ENCODE results near the gene NHLRC4.

Gene NHLRC4, protein sequence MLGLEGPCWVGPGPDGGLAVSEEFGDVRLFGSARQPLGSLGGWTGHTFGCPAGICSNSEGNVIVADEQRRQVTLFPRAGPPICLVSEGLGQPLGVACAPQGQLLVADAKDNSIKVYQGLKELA

GRCh38 chr16:566475-567372, at the start of gene NHLRC4:
NHLRC4 (plus strand) TSS chr16:567005; CDS start chr16:568048, 1,043 bp downstream.
- Mint-ChIP-seq H3K4me1 (ENCODE audit: low read depth) (peaks cover 28% of the 10 kb centered on the region), H3K27me3 (peaks cover 9% of the 10 kb centered on the region), H3K4me3 (peak within 1 kb of the TSS; percentile 61), H3K36me3 (ENCODE audit: low read depth) (peaks cover 2% of the 10 kb centered on the region), H3K27ac (peak within 1 kb of the TSS; percentile 77), H3K9me3 (no peaks in the 10 kb centered on the region)
- DNase-seq: peak; percentile 67

- Mint-ChIP-seq H3K9me3 (no peaks in the 10 kb centered on the region), H3K36me3 (ENCODE audit: low read depth) (peaks cover 46% of the 10 kb centered on the region), H3K4me1 (ENCODE audit: low read depth) (peaks cover 5% of the 10 kb centered on the region), H3K27me3 (no peaks in the 10 kb centered on the region), H3K27ac (no peak overlapping the region), H3K4me3 (no peak overlapping the region)
- DNase-seq: no peak
Observed at GRCh38 chr16:518858-519257, 47.9 kb upstream of the NHLRC4 start.

GRCh38 chr16:519425-519824, 47.4 kb upstream of the NHLRC4 start:
- no peak overlapping the region for H3K4me3 Mint-ChIP-seq
- no peaks in the 10 kb centered on the region for H3K9me3 Mint-ChIP-seq
- no peak for DNase-seq
- H3K27me3 Mint-ChIP-seq: no peaks in the 10 kb centered on the region
- no peak overlapping the region for H3K27ac Mint-ChIP-seq
- peaks cover 11% of the 10 kb centered on the region for H3K4me1 Mint-ChIP-seq (ENCODE audit: low read depth)
- peaks cover 48% of the 10 kb centered on the region for H3K36me3 Mint-ChIP-seq (ENCODE audit: low read depth)

GRCh38 chr16:519841-520687, 46.7 kb upstream of the NHLRC4 start:
- Mint-ChIP-seq H3K9me3 (no peaks in the 10 kb centered on the region), H3K36me3 (ENCODE audit: low read depth) (peaks cover 50% of the 10 kb centered on the region), H3K27me3 (no peaks in the 10 kb centered on the region), H3K27ac (no peak overlapping the region), H3K4me1 (ENCODE audit: low read depth) (peaks cover 17% of the 10 kb centered on the region), H3K4me3 (no peak overlapping the region)
- DNase-seq: no peak

DNA sequence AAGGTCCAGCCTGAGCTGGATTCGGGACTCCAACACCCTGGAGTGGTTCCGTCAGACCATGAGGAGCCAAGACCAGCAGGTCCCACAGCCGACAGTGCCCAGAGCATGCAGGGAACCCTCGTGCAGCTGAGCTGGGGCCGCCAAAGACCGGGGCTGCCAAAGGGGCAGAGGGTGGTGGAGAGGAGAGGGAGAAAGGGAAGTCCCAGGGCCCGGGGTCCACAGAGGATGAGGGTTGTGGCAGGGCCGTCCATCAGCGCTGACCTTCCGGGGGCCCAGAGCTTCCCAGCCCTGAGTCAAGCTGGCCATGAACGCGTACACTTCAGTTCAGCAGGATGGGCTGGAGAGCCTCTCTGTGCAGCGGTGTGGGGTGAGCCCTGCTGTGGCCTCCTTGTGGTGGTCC, 46.0 kb upstream of the NHLRC4 start:
- Mint-ChIP-seq H3K36me3 (ENCODE audit: low read depth) (peaks cover 49% of the 10 kb centered on the region), H3K4me3 (no peak overlapping the region)

DNA sequence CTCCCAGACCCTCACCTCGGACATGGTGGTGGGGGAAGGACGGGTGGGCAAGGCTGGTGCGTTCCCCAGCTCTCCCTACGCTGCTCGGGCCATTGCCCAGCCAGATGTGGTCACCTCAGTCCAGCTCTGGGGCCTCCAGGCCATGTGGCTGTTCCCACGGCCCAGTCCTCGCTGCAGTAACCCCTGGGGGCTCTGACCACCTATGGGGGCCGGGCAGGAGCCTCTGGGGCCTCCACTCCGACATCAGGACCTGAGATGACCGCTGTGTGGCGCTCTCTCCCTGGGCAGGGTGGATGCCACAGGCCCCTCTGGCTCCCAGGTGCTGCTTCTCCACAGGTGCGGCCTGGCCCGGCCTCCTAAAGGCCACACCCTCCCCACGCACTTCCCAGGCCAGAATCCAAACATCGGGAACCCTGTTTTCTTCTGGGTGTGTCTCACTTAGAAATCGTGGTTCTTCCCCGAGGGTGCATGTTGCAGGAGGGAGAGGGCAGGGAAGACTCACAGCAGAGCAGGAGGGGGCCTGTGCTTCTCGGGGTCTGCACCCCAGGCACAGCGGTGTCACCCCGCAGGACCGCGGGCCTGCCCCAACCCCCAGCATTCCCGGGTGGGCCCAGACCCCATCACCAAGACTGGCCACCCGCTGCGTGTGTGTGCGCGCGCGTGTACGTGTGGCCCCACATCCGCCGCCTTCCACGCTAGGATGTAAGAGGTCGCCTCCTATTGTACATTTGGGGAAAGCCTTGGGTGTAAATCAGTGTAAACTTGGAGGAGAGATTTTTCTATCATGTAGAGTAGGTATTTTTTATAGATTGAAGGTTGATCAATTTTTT, 45.2 kb upstream of the NHLRC4 start:
- Mint-ChIP-seq H3K4me1 (ENCODE audit: low read depth) (peaks cover 30% of the 10 kb centered on the region), H3K36me3 (ENCODE audit: low read depth) (peaks cover 53% of the 10 kb centered on the region), H3K9me3 (no peaks in the 10 kb centered on the region), H3K4me3 (no peak overlapping the region), H3K27ac (no peak overlapping the region), H3K27me3 (no peaks in the 10 kb centered on the region)
- no peak for DNase-seq

More for the DNA sequence above, 46.0 kb upstream of the NHLRC4 start:
- H3K27ac Mint-ChIP-seq: no peak overlapping the region
- no peak for DNase-seq
- H3K4me1 Mint-ChIP-seq (ENCODE audit: low read depth): peaks cover 25% of the 10 kb centered on the region
- H3K9me3 Mint-ChIP-seq: no peaks in the 10 kb centered on the region
- H3K27me3 Mint-ChIP-seq: no peaks in the 10 kb centered on the region

DNA sequence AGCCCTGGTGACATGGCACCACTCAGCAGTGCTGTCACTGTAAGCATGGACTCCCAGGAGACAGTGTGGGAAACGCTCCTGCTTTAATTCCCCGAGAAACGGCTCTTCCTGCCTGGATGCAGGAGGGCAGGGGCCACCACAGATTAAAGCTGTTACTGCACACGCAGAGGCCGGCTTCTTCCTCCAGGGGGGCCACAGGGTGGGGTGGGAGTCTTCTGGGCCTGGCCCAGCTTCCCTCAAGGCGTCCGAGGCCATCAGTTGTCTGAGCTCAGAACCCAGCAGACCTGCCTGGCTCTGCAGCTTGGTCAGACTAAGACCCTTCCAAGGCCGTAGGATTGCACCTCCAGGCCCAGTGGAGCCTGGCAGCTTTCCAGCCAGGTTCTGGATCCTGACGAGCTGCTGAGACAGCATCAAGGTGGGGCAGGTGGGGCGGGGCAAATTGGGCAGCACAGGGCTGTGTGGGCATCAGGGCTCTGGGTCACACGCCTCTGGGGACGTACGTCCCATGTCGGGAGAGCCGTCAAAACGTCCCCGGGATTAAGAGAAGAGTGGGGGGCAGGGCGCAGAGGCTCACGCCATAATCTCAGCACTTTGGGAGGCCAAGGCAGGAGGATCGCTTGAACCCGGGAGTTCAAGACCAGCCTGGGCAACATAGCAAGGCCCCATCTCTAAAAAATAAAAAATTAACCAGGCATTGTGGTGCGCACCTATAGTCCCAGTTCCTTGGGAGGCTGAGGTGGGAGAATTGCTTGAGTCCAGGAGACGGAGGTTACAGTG, 44.3 kb upstream of the NHLRC4 start:
- H3K27ac Mint-ChIP-seq: peak overlapping the region; percentile 100
- H3K9me3 Mint-ChIP-seq: no peaks in the 10 kb centered on the region
- peaks cover 31% of the 10 kb centered on the region for H3K4me1 Mint-ChIP-seq (ENCODE audit: low read depth)
- DNase-seq: no peak
- no peak overlapping the region for H3K4me3 Mint-ChIP-seq
- peaks cover 51% of the 10 kb centered on the region for H3K36me3 Mint-ChIP-seq (ENCODE audit: low read depth)
- no peaks in the 10 kb centered on the region for H3K27me3 Mint-ChIP-seq

DNA sequence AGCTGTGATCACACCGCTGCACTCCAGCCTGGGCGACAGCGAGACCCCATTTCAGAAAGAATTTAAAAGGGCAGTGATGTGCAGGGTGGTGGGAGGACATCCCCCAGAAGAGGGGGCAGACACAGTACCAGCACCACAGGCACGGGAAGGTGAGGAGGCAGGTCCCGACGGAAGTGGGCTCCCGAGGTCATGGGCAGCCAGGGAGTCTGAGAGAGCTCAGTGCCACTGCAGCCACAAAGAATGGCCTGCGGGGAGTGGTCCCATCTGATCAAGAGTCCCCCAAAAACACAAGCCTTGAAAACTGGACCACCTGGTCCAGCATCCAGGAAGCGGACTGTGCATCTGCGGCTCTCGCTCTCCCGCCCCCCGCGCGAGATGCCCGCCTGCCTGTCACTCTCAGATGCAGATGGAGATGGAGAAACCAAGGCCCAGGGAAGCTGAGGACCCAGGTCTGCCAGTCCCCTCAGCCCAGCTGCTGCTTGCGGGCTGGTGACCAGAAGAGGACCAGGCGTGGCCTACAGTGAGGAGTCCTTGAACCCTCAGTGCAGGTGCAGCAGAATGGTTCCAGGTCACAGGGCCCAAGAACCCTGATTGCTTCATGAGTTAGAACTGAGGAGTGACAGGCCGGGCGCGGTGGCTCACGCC, 43.6 kb upstream of the NHLRC4 start:
- Mint-ChIP-seq H3K9me3 (no peaks in the 10 kb centered on the region), H3K4me1 (ENCODE audit: low read depth) (peaks cover 31% of the 10 kb centered on the region), H3K27ac (peak overlapping the region; percentile 100), H3K27me3 (no peaks in the 10 kb centered on the region), H3K36me3 (ENCODE audit: low read depth) (peaks cover 51% of the 10 kb centered on the region), H3K4me3 (no peak overlapping the region)
- no peak for DNase-seq

DNA sequence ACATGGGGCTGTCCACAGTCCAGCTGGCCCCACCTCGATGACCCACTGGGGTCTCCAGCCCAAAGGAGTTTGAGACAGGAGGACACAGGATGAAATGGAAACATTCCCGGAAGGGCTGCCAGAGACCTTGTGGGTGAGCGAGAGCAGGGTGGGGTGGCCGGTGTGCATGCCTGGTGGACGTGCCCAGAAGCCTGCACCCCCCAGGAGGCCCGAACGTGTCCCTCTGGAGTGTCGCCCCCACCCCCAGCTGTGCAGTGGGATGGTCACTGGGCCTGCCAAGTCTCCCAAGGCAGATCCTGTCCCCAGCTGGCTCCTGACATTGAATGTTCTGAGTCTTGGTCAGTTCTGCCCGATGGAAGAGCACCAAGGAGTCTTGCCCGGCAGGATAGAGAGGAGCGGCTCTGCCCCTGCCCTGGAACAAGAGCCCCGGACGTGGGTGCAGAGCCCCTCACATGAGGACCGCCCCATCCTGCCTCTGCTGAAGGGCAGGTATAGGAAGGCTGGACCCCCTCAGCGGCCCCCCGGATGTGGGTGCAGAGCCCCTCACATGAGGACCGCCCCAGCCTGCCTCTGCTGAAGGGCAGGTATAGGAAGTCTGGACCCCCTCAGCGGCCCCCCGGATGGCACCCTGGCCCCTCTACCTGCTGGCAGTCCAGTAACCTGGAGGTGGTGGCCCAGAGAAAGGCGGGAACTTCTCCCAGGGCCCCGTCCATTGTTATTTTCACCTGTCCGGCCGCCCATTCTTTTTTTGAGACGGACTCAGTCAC, 42.3 kb upstream of the NHLRC4 start:
- Mint-ChIP-seq H3K36me3 (ENCODE audit: low read depth) (peaks cover 55% of the 10 kb centered on the region), H3K27me3 (no peaks in the 10 kb centered on the region), H3K4me3 (peak overlapping the region; percentile 93), H3K27ac (peak overlapping the region; percentile 100), H3K4me1 (ENCODE audit: low read depth) (peaks cover 40% of the 10 kb centered on the region), H3K9me3 (no peaks in the 10 kb centered on the region)
- no peak for DNase-seq

DNA sequence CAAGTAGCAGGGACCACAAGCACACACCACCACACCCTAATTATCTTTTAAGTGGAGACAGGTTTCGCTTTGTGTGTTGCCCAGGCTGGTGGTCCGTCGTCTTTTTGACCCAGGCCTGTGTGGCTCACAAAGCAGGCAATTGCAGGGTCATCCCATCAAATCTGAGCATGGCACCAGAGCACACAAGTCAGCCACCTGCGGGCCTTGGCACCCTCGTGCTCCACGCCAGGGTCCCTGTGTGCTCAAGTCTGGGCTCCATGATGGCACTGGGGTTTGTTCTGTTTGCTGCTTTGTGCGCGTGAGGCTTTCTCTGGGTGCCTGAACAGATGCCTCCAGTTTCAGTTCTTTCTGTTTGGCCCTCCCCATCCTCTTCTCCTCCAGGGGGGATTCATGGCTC, 41.7 kb upstream of the NHLRC4 start:
- Mint-ChIP-seq H3K9me3 (no peaks in the 10 kb centered on the region), H3K4me3 (peak overlapping the region; percentile 93), H3K27me3 (no peaks in the 10 kb centered on the region), H3K4me1 (ENCODE audit: low read depth) (peaks cover 46% of the 10 kb centered on the region), H3K27ac (peak overlapping the region; percentile 100), H3K36me3 (ENCODE audit: low read depth) (peaks cover 58% of the 10 kb centered on the region)
- no peak for DNase-seq

GRCh38 chr16:525520-526180, 41.2 kb upstream of the NHLRC4 start:
- no peaks in the 10 kb centered on the region for H3K9me3 Mint-ChIP-seq
- peak; percentile 82 for DNase-seq
- H3K4me3 Mint-ChIP-seq: peak overlapping the region; percentile 93
- peaks cover 51% of the 10 kb centered on the region for H3K4me1 Mint-ChIP-seq (ENCODE audit: low read depth)
- H3K27ac Mint-ChIP-seq: peak overlapping the region; percentile 100
- peaks cover 60% of the 10 kb centered on the region for H3K36me3 Mint-ChIP-seq (ENCODE audit: low read depth)
- no peaks in the 10 kb centered on the region for H3K27me3 Mint-ChIP-seq

All from activated T-cell treated with anti-CD3 and anti-CD28 coated beads, Interleukin-2, amount 50 U/mL, for 24 hours (primary cell).